HG02840 (cell line): ENCODE measurements around the gene PEX14.

Source experiments
- ATAC-seq: cut with Tn5 transposase; IDR thresholded peaks from one replicate; pipeline ENCODE4 v1.9.1; 2021; ENCODE audit warnings: mild to moderate bottlenecking, moderate library complexity, moderate number of reproducible peaks; ENCODE audit not compliant: unreplicated experiment, low FRiP score

The PEX14 gene

GRCh38 chr1:10640843-10641553 is 166.2 kb downstream of the PEX14 start:
- no peak for ATAC-seq

GRCh38 chr1:10641976-10642375 is 167.2 kb downstream of the PEX14 start:
- ATAC-seq = no peak

GRCh38 chr1:10642403-10643080 is 167.8 kb downstream of the PEX14 start:
- no peak for ATAC-seq

- no peak for ATAC-seq
These were observed 169.0 kb downstream of the PEX14 start for GRCh38 chr1:10643607-10644306.

GRCh38 chr1:10644307-10645128 is 169.8 kb downstream of the PEX14 start:
- no peak for ATAC-seq

- ATAC-seq = no peak
These were observed 171.7 kb downstream of the PEX14 start for GRCh38 chr1:10646347-10646861.

GRCh38 chr1:10647414-10648170 is 172.8 kb downstream of the PEX14 start:
- no peak for ATAC-seq

GRCh38 chr1:10648689-10649516 is 174.2 kb downstream of the PEX14 start:
- ATAC-seq = no peak

- no peak for ATAC-seq
These were observed 174.9 kb downstream of the PEX14 start for GRCh38 chr1:10649517-10650201.

GRCh38 chr1:10650556-10651388 is 176.0 kb downstream of the PEX14 start:
- ATAC-seq = no peak

GRCh38 chr1:10651389-10651766 is 176.6 kb downstream of the PEX14 start:
- no peak for ATAC-seq

GRCh38 chr1:10651793-10652192 is 177.0 kb downstream of the PEX14 start:
- ATAC-seq = no peak

GRCh38 chr1:10652626-10653025 is 177.9 kb downstream of the PEX14 start:
- no peak for ATAC-seq

- no peak for ATAC-seq
These were observed 178.8 kb downstream of the PEX14 start for GRCh38 chr1:10653370-10654125.

- no peak for ATAC-seq
These were observed 180.3 kb downstream of the PEX14 start for GRCh38 chr1:10655002-10655401.

- no peak for ATAC-seq
These were observed 181.7 kb downstream of the PEX14 start for GRCh38 chr1:10656431-10656830.
